ENCODE data around the gene ZSCAN31.
"Not testable (repeated sequence)": the region's sequence is repeated elsewhere in the genome, so short reads cannot be mapped to it uniquely, and the experiment has no call there.

Gene ZSCAN31

DNA sequence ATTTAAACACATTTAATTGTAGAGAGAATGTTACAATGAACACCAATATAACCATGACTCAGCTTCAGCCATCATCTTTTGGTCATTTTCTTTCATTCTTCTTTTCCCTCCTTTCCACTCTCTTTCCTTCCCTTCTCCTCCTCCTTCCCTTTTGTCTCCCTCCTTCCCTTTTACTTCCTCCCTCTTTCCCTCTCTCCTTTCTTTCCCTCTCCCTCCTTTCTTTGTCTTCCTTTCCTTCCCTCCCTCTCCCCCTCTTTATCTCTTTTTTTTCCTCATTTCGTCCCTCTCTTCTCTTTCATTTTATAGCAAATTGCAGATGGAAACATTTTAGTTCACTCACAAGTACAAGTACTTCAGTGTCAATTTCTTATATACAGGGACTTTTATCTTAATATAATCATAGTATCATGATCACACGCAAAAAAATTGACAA lies 15.6 kb upstream of the ZSCAN31 start:
- DNase-seq: no peak

- no peak for DNase-seq
Measured at GRCh38 chr6:28351087-28351486, 15.1 kb upstream of the ZSCAN31 start.

GRCh38 chr6:28349892-28350737 lies 14.2 kb upstream of the ZSCAN31 start, which contains the start of gene ZKSCAN3:
ZKSCAN3 (plus strand) TSS chr6:28349947; CDS start chr6:28359587, 9,640 bp downstream.
- peak; percentile 91 for DNase-seq

- no peak for DNase-seq
Measured at GRCh38 chr6:28349344-28349891, 13.5 kb upstream of the ZSCAN31 start.

DNA sequence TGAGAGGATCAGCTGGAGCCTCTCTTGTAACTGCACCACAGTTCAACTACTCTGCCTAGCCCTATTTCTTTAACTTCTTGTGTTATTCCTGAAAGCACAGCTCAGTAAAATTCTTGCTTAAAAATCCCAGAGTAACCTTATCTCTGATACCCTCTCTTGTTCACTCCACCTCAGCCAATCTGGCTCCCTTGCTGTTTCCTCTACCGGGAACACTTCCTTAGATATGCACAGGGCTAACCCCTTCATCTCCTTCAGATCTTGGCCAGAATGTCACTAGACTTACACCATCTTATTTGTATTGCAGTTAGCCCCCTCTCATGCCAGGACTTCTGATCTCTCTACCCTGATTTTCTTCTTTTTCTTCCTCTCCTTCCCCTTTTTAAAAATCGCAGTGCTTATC lies 11.2 kb upstream of the ZSCAN31 start:
- DNase-seq: no peak

DNA sequence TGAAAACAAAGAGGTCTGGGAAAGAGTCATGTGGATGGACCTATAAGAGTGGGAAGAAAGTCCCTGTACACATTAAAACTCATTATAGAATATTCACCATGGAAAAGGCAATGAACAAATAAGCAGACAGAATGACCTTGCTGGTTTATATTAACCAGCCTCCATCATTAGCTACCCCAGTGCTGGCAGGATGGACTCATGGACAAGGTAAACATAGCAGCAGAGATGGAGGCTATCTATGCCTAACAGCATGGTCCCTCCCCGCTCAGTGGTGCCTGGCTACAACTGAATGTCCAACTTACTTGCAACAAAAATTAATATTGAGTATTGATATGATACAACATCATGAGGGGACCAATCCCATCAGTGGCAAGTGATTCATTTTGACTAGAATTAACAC lies 9.3 kb upstream of the ZSCAN31 start:
- DNase-seq: no peak

DNA sequence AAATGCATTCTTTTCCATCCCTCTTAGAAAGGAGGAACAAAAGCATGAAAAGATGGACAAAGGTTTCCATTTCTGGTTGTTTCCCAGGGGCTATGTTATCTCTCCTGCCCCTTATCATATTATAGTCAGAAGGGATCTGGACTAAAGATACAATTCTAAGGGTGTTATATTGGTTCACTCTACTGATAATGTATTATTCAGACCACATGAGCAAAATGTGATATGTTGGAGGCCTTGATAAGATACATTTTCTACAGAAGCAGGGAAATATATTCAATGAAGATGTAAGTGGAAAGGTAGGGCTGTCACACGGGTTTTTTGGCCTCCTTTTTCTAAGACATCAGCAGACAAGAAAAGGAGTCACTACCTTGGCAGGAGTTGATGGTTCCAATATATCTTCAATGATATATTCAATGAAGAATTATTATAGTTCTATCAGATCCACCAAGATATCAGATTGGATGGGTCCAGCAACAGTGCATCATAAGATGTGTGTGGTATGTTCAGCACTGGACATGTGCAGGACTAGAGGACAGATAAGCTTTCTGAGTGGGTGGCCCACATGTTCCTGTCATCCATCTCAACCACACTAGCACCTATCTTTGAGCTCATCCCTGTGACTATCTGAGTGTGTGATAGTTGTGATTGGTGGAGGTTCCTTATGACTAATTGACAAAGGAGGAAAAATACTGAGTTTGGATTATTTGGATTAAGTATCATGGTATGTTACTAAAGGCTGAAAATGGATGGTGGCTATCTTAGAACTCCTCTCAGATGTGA lies 8.1 kb upstream of the ZSCAN31 start:
- no peak for DNase-seq

GRCh38 chr6:28340310-28341095 lies 4.6 kb upstream of the ZSCAN31 start:
- DNase-seq: no peak

DNA sequence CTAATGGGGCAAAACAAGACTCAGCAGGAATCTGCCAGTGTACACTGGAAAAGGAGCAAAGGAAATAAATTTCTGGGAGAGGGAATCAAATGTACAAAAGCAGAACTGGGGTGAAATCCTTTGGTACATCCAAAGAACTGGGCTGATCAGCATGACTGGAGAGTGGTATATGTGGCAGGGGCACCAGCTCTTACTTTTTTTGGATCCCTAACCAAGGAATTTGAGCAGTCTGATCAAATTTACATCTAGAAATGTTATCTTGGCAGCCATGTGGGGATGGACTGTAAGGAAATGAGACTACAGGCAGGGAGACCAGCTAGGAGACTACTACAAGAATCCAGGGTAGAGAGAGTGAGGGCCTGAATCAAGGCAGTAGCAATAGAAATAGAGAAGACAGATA lies 1.2 kb upstream of the ZSCAN31 start:
- no peak for DNase-seq

- peak; percentile 67 for DNase-seq
Measured at GRCh38 chr6:28336284-28337120, 554 bp upstream of the ZSCAN31 start.

- DNase-seq: no peak
Measured at GRCh38 chr6:28335040-28335563, 846 bp downstream of the ZSCAN31 start.

DNA sequence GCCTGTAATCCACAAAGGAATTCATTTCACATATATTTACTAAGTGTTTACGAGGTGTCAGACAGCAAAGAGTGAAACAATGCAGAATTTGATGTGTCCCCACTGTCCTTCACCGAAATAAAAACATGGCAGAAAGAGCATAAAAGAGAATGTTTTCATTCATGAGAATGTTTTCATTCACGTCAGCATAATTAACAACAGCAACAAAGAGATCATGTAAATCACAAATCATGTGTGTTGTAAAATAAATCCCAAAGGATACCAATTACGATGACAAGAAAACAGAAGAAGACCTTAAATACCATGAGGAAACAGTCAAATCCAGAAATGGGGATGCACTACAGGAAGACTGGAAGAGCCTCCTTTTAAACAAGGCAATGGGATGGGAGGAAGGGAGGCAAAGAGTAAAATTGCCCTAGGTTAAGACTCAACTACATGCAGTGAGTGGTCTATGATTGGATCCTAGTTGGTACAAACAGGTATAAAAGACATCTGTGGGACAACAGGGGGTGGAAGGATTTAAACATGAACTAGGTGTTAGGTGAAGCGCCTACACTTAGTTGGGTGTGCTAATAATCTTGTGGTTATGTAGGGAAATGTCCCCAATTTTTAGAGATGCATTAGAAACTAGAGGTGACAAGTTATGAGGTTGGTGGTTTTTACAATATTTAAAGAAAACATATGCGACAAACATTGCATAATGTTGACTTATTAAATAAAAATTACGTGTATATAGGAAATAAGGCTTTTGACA lies 1.5 kb downstream of the ZSCAN31 start:
- no peak for DNase-seq

GRCh38 chr6:28333599-28334018 lies 2.3 kb downstream of the ZSCAN31 start:
- no peak for DNase-seq

DNA sequence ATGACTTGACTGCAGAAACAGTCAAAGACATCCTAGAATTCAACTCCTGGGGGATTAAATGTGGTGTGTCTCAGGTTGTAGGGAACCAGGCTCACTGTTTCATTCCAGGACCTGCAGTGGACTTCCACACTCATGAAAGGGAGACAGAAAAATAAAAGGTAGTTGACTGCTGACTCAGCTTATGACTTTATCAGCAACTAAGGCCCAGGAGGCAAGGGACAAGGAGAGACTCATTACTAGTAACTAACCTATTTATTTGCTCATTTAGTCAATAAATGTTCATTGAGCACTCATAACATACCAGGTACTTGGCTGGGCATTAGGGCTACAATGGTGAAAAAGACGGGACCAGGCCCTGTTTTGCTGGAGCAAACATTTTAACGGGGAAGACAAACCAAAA lies 2.9 kb downstream of the ZSCAN31 start:
- no peak for DNase-seq

GRCh38 chr6:28330041-28330440 lies 5.9 kb downstream of the ZSCAN31 start:
- DNase-seq: no peak

DNA sequence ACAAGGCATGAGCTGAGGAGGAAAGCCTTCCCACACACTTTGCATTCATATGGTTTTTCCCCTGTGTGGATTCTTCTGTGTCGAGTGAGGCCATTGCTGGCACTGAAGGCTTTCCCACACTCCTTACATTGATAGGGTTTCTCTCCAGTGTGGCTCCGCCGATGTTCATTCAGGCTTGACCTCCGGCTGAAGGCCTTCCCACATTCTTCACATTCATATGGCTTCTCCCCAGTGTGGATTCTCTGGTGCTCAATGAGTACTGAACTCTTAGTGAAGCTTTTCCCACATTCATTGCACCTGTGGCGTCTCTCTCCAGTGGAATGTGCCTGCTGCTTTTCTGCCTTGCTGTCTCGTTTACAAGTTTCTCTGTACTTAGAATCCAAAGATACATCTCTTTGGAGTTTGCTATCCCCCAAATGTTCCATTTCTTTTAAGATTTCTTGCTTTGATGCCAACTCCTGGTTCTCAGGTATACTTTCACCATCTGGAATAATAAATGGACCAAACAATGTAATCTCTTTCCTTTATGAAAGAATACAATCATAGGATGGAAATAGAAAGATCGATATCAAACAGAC lies 9.5 kb downstream of the ZSCAN31 start:
- no peak for DNase-seq

- no peak for DNase-seq
Measured at GRCh38 chr6:28323813-28324424, 12.0 kb downstream of the ZSCAN31 start.

DNA sequence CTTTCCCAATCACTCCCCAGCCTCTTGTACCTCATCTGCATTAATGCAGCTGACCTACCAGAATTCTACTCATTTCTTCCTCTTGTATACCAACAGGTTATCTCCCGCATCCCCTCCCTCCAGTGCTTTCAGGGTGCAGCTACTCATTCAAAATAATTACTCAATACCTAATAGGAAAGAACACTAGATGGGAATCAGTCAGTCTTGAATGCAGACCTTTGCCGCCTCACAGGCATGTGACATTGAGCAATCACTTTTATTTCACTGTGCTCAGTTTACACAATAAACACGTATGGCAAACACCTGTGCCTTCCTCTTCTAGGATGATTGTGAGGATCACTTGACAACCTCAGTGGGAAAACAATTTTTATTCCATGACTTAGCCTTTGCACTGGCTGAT lies 13.3 kb downstream of the ZSCAN31 start:
- DNase-seq: no peak

DNA sequence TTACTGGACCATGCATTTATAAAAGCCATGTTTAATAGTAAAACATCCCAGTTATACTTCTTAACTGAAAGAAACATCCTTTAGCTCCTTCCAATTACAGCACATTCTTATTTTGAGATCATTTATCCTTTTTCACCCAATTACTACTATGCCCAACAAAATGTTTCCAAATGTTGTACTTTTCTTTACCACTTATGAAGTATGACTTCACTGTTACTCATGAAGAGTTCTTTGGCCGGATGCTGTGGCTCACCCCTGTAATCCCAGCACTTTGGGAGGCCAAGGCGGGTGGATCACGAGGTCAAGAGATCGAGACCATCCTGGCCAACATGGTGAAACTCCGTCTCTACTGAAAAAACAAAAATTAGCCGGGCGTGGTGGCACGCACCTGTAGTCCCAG lies 18.1 kb downstream of the ZSCAN31 start:
- not testable (repeated sequence) for DNase-seq

DNA sequence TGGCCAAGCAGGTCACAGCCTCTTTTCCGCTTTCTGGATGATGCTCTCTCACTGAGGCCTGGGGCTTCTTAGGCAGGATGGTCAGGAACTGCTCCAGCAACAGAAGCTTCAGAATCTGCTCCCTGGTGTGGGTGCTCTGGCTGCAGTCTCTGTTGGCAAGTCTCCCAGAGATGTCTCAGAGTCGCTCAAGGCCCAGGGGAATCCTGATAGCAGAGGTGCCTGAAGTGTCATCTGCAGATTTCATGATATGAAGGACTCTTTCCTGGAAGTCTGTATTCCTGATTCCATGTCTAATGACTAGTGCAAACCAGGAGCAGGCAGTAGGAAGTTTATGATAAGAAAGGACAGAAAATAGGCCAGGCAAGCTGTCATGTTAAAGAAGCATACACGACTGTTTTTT lies 20.3 kb downstream of the ZSCAN31 start:
- no peak for DNase-seq

Measured in NCI-H82 (cell line).